Kidney epithelial cell (primary cell): ENCODE data around the gene LRRC47. TPM values are rescaled to one million over a fixed set of nuclear protein-coding genes. Genes with fewer than 3 reads are reported as not detected.

Experiments
- DNase-seq: peaks from one replicate; pipeline ENCODE4 v3.0.0-alpha.2; 2010; ENCODE audit warnings: low read depth
- H3K27me3 ChIP-seq: 2 replicates; pipeline ENCODE4 v1.6.0; 2011; ENCODE audit warnings: low read length; ENCODE audit not compliant: control insufficient read depth, insufficient read depth
- H3K36me3 ChIP-seq: 2 replicates; pipeline ENCODE4 v1.5.1; 2011; ENCODE audit warnings: low read length; ENCODE audit not compliant: control insufficient read depth, insufficient read depth
- H3K4me3 ChIP-seq: 2 replicates; pipeline ENCODE4 v1.5.1; 2011; ENCODE audit warnings: low read depth, mild to moderate bottlenecking, control low read depth, low read length
- total RNA-seq: library from RNA; depleted of rRNA; stranded (reverse); fragments of >200 nt; gene quantifications from 2 replicates; pipeline ENCODE4 v1.2.3, GENCODE V29; 2015
- TF ChIP-seq, protein P1 (sequence below): IDR thresholded peaks from 2 replicates; pipeline ENCODE4 v1.5.1; 2011; ENCODE audit warnings: mild to moderate bottlenecking, moderate library complexity, low read length, control low read depth, inconsistent platforms; ENCODE audit not compliant: insufficient read depth, poor library complexity, severe bottlenecking

Gene LRRC47
- total RNA-seq, 1 donor from 2014 or later, result 55.9 TPM

- TF ChIP-seq, protein P1, sequence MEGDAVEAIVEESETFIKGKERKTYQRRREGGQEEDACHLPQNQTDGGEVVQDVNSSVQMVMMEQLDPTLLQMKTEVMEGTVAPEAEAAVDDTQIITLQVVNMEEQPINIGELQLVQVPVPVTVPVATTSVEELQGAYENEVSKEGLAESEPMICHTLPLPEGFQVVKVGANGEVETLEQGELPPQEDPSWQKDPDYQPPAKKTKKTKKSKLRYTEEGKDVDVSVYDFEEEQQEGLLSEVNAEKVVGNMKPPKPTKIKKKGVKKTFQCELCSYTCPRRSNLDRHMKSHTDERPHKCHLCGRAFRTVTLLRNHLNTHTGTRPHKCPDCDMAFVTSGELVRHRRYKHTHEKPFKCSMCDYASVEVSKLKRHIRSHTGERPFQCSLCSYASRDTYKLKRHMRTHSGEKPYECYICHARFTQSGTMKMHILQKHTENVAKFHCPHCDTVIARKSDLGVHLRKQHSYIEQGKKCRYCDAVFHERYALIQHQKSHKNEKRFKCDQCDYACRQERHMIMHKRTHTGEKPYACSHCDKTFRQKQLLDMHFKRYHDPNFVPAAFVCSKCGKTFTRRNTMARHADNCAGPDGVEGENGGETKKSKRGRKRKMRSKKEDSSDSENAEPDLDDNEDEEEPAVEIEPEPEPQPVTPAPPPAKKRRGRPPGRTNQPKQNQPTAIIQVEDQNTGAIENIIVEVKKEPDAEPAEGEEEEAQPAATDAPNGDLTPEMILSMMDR, result no peak
- no peak overlapping the region for H3K4me3 ChIP-seq
- peaks cover 24% of the 10 kb centered on the region for H3K27me3 ChIP-seq
- no peak for DNase-seq
- H3K36me3 ChIP-seq, result no peaks in the 10 kb centered on the region
Observed at GRCh38 chr1:3762151-3762872, 34.0 kb downstream of the LRRC47 start.

DNA sequence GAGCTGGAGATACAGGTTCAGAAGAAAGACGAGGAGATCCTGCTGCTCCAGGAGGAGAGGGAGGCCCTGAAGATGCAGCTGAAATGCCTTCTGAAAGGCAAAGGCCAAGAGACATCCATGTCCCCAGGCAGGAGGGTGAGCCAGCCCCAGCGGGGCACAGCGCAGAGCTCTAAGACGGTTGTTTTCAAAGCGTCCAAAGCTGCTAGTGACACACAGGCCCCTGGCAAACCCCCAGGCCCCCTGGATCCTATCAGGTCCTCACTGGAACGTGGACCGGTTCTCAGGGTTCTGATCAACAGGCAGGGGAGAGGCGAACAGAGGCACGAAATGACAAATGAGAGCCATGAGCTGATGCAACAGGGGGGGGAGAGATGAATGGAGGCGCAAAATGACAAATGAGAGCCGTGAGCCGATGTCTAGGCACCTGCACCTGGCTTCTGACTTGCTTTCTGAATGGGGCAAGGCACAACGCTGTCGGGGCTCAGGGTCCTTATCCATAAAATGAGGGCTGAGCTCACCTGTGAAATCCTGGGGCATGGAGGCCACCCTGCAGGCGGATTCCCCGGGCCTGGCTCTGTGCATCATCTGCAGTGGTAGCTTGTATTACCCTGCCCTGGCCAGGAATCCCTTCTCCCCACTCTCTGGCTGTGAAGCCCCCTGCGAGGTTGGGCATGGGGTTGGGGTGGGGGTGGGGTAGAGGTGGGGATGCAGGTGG lies 34.8 kb downstream of the LRRC47 start:
- H3K4me3 ChIP-seq, result no peak overlapping the region
- H3K27me3 ChIP-seq, result peaks cover 27% of the 10 kb centered on the region
- no peaks in the 10 kb centered on the region for H3K36me3 ChIP-seq
- TF ChIP-seq, protein P1, result no peak
- DNase-seq, result no peak

DNA sequence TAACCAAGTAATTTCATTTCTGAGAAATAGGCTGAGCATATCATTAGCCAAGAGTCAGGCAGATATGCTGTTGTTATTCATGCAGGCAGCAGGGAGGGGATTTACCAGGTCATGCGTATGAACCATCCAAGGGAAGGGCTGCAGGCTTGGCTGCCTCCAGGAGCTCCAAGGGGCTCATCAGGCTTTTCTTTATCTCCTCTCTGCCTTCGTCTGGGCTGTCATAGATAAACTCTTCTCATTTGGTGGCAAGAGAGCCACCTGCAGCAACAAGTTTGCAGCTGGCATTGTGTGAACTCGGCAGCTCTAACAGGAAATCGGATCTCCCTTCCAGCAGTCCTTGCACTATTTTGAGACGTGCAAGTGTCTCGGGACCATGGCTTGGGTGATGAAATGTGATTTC lies 36.5 kb downstream of the LRRC47 start:
- H3K27me3 ChIP-seq, result peaks cover 28% of the 10 kb centered on the region

DNA sequence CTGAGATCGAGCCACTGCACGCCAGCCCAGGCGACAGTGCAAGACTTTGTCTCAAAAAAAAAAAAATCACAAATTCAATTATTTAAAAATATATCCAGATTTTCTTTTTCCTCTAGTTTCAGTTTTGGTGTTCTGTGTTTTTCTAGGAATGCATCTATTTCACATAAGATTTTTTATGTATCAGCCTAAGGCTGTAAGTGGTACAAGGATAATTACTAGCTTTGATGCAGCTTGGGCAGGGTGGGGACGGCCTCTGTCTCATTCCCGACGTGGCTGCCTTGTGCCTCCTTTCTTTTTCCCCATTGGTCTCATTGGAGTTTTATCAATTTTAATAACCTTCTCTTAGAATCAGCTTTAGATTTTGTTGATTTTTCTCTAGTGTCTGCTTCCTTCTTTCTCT lies 37.1 kb downstream of the LRRC47 start:
- Histone ChIP-seq H3K36me3 (no peaks in the 10 kb centered on the region), H3K27me3 (peaks cover 28% of the 10 kb centered on the region), H3K4me3 (no peak overlapping the region)
- DNase-seq, result no peak
- TF ChIP-seq, protein P1, result no peak

More for the DNA sequence above, 36.5 kb downstream of the LRRC47 start:
- DNase-seq, result no peak
- Histone ChIP-seq H3K4me3 (no peak overlapping the region), H3K36me3 (no peaks in the 10 kb centered on the region)
- TF ChIP-seq, protein P1, result no peak

GRCh38 chr1:3756394-3756793 lies 39.9 kb downstream of the LRRC47 start:
- TF ChIP-seq, protein P1, result no peak
- Histone ChIP-seq H3K27me3 (peaks cover 9% of the 10 kb centered on the region), H3K4me3 (no peak overlapping the region), H3K36me3 (no peaks in the 10 kb centered on the region)
- no peak for DNase-seq
